SK-N-SH (cell line): Measurements from ENCODE around the gene POM121L2.

Source experiments
- ELF1 ChIP-seq: IDR thresholded peaks from 2 replicates; pipeline ENCODE4 v1.4.0; 2012
- EP300 ChIP-seq, 2 experiments: IDR thresholded peaks; 2 replicates each; pipeline versions ENCODE4 v1.4.0 to v1.6.1; 2012; ENCODE audit warnings: borderline replicate concordance in 1 of 2, low read depth in 1 of 2, low read length in 1 of 2
- GABPA ChIP-seq: IDR thresholded peaks from 2 replicates; pipeline ENCODE4 v1.4.0; 2012; ENCODE audit warnings: low read depth, mild to moderate bottlenecking
- GATA2 ChIP-seq: sonication (generic); formaldehyde crosslinking; IDR thresholded peaks from 2 replicates; pipeline ENCODE4 v1.5.0; 2020; ENCODE audit warnings: mild to moderate bottlenecking, missing genetic modification reagents
- POLR2AphosphoS5 ChIP-seq: IDR thresholded peaks from 2 replicates; pipeline ENCODE4 v1.6.1; 2012; ENCODE audit warnings: low read depth, low read length
- SIN3A ChIP-seq: IDR thresholded peaks from 2 replicates; pipeline ENCODE4 v1.6.1; 2012; ENCODE audit warnings: low read depth, mild to moderate bottlenecking, low read length, moderate library complexity, borderline replicate concordance
- TEAD4 ChIP-seq: IDR thresholded peaks from 2 replicates; pipeline ENCODE4 v1.4.0; 2012; ENCODE audit warnings: mild to moderate bottlenecking, borderline replicate concordance; ENCODE audit not compliant: insufficient read depth
- TF ChIP-seq, protein P1 (sequence below): fragments of 200-600 bp; sonication (generic); IDR thresholded peaks from 2 replicates; pipeline ENCODE4 v1.6.1; 2017; ENCODE audit warnings: antibody characterized with exemption, mild to moderate bottlenecking, moderate library complexity
- TF ChIP-seq, protein P2 (sequence below): IDR thresholded peaks from 2 replicates; pipeline ENCODE4 v1.4.0; 2012; ENCODE audit warnings: low read depth, borderline replicate concordance

DNA sequence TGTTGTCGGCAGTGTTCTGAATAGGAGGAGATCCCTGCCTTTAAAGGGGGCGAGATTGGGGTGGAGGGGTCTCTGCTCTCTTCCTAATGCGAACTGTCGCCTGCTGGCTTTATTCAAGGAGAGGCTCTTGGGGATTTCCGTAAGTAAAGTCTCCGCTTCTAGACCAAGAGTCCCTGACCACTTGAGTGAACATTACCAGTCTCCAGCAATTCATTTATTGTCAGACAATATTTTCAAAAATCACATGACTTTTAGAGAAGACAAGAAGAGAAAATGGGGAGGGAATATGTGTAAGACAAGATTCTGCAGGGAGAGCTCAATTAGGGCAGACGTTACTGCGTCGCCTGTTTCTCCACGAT is 21.2 kb downstream of the POM121L2 start:
- TF ChIP-seq, protein P1, sequence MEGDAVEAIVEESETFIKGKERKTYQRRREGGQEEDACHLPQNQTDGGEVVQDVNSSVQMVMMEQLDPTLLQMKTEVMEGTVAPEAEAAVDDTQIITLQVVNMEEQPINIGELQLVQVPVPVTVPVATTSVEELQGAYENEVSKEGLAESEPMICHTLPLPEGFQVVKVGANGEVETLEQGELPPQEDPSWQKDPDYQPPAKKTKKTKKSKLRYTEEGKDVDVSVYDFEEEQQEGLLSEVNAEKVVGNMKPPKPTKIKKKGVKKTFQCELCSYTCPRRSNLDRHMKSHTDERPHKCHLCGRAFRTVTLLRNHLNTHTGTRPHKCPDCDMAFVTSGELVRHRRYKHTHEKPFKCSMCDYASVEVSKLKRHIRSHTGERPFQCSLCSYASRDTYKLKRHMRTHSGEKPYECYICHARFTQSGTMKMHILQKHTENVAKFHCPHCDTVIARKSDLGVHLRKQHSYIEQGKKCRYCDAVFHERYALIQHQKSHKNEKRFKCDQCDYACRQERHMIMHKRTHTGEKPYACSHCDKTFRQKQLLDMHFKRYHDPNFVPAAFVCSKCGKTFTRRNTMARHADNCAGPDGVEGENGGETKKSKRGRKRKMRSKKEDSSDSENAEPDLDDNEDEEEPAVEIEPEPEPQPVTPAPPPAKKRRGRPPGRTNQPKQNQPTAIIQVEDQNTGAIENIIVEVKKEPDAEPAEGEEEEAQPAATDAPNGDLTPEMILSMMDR: no peak
- TF ChIP-seq POLR2AphosphoS5 (no peak), ELF1 (no peak), TEAD4 (no peak), GABPA (no peak), EP300 (IDR thresholded peaks at IDR 0.05; ENCODE audit: borderline replicate concordance in 1 of 2, low read depth in 1 of 2, low read length in 1 of 2) (no peak), GATA2 (CRISPR knock-in tag) (no peak), SIN3A (no peak)
- TF ChIP-seq, protein P2, sequence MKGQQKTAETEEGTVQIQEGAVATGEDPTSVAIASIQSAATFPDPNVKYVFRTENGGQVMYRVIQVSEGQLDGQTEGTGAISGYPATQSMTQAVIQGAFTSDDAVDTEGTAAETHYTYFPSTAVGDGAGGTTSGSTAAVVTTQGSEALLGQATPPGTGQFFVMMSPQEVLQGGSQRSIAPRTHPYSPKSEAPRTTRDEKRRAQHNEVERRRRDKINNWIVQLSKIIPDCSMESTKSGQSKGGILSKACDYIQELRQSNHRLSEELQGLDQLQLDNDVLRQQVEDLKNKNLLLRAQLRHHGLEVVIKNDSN: no peak
